Esophagus (tissue), 2 donors: ENCODE results near the gene RUBCN. TPM values are rescaled to one million over a fixed set of nuclear protein-coding genes. Genes with fewer than 3 reads are reported as not detected.
"Not testable (repeated sequence)": the region's sequence is repeated elsewhere in the genome, so short reads cannot be mapped to it uniquely, and the experiment has no call there.

Experiments
- H3K27ac ChIP-seq, 2 donors: one replicate each; pipeline ENCODE4 v1.5.1; 2013; ENCODE audit warnings: low read depth in 2 of 2, mild to moderate bottlenecking in 2 of 2, inconsistent platforms in 1 of 2, low read length in 1 of 2, moderate library complexity in 1 of 2
- H3K27me3 ChIP-seq, 2 donors: one replicate each; pipeline ENCODE4 v1.6.1; 2013; ENCODE audit warnings: low read length in 2 of 2, control low read depth in 1 of 2, mild to moderate bottlenecking in 1 of 2; ENCODE audit not compliant: insufficient read depth in 2 of 2, control insufficient read depth in 1 of 2
- H3K36me3 ChIP-seq, 2 donors: one replicate each; pipeline ENCODE4 v1.6.1; 2013; ENCODE audit warnings: low read length in 1 of 2; ENCODE audit not compliant: control insufficient read depth in 2 of 2, insufficient read depth in 2 of 2
- H3K4me1 ChIP-seq, 2 donors: one replicate each; pipeline ENCODE4 v1.6.1; 2013; ENCODE audit warnings: low read length in 1 of 2; ENCODE audit not compliant: control insufficient read depth in 2 of 2, insufficient read depth in 2 of 2
- H3K4me3 ChIP-seq, 2 donors: one replicate each; pipeline ENCODE4 v1.5.1; 2013; ENCODE audit warnings: low read length in 2 of 2, mild to moderate bottlenecking in 2 of 2, low read depth in 1 of 2, moderate library complexity in 1 of 2
- H3K9me3 ChIP-seq, 2 donors: one replicate each; pipeline ENCODE4 v1.6.1; 2013; ENCODE audit warnings: mild to moderate bottlenecking in 2 of 2, low read depth in 1 of 2, low read length in 1 of 2, moderate library complexity in 1 of 2; ENCODE audit not compliant: control insufficient read depth in 2 of 2, insufficient read depth in 1 of 2
- WGBS, 2 donors: extraction: QIAGEN DNeasy Blood & Tissue Kit; methylation state at CpG; one replicate each; pipeline ENCODE4 v1.1.7; 2013; 5-methylcytosine and 5-hydroxymethylcytosine counted together
- polyA plus RNA-seq, 2 donors: library from polyadenylated mRNA; stranded (reverse); fragments of 200-250 nt; gene quantifications; one replicate each; pipeline ENCODE4 v1.2.3, GENCODE V29; 2013
- donor health status: healthy with polysubstance abuse.
- donor health status: Bipolar disorder and iron deficiency.

Gene RUBCN
- polyA plus RNA-seq, 2 donors, result 8.2 to 12.6 TPM

- 97% methylated on average over 2 of the region's 2 CpGs for WGBS, 2 donors
- no peaks in the 10 kb centered on the region for H3K36me3 ChIP-seq
- H3K4me1 ChIP-seq, result no peaks in the 10 kb centered on the region
- H3K4me3 ChIP-seq, result no peak overlapping the region
- no peaks in the 10 kb centered on the region for H3K27me3 ChIP-seq
- no peak overlapping the region for H3K27ac ChIP-seq
- no peaks in the 10 kb centered on the region for H3K9me3 ChIP-seq
Observed at GRCh38 chr3:197722734-197723133, 14.0 kb downstream of the RUBCN start.

DNA sequence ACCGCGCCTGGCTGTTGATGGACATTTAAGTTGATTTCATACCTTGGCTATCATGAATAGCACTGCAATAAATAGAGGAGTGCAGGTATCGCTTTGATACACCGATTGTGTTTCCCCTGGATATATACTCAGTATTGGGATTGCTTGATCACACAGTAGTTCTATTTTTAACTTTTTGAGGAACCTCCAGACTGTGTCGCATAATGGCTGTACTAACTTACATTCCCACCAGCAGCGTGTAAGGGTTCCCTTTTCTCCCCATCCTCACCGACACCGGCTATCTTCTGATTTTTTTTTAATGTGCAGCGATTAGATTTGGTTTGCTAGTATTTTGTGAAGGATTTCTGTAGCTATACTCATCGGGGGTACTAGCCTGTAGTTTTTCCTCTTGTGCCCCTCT, 16.0 kb downstream of the RUBCN start:
- H3K36me3 ChIP-seq, result no peaks in the 10 kb centered on the region
- WGBS, 2 donors, result 95 to 96% methylated on average over 10 of the region's 10 CpGs
- no peaks in the 10 kb centered on the region for H3K9me3 ChIP-seq
- no peaks in the 10 kb centered on the region for H3K4me1 ChIP-seq
- H3K27ac ChIP-seq, result no peak overlapping the region
- H3K4me3 ChIP-seq, result no peak overlapping the region
- no peaks in the 10 kb centered on the region for H3K27me3 ChIP-seq

- H3K27me3 ChIP-seq, result no peaks in the 10 kb centered on the region
- no peaks in the 10 kb centered on the region for H3K36me3 ChIP-seq
- H3K4me1 ChIP-seq, result no peaks in the 10 kb centered on the region
- H3K27ac ChIP-seq, result peak overlapping the region; percentile 31 to 65
- 69 to 72% methylated on average over 8 of the region's 8 CpGs for WGBS, 2 donors
- no peaks in the 10 kb centered on the region for H3K9me3 ChIP-seq
- no peak overlapping the region for H3K4me3 ChIP-seq
Observed at GRCh38 chr3:197718891-197719290, 17.8 kb downstream of the RUBCN start.

DNA sequence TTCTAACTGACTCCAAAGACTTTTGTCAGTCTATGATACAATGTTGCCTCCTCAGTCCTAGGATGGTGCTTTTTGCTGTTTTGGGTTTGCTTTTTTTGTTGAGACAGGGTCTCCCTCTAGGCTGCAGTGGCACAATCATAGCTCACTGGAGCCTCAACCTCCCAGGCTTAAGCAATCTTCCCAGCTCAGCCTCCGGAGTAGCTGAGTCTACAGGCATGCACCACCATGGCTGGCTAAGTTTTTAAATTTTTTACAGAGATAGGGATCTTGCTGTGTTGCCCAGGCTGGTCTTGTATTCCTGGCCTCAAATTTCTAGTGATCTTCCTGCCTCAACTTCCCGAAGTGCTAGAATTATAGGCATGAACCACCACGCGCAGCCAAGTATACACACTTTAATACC, 22.5 kb downstream of the RUBCN start:
- Histone ChIP-seq H3K36me3 (no peaks in the 10 kb centered on the region), H3K27me3 (no peaks in the 10 kb centered on the region), H3K27ac (no peak overlapping the region), H3K4me3 (no peak overlapping the region), H3K4me1 (no peaks in the 10 kb centered on the region), H3K9me3 (no peaks in the 10 kb centered on the region)
- 97 to 98% methylated on average over 4 of the region's 4 CpGs for WGBS, 2 donors

GRCh38 chr3:197713477-197713822, 23.3 kb downstream of the RUBCN start:
- Histone ChIP-seq H3K4me1 (no peaks in the 10 kb centered on the region), H3K27ac (peak overlapping the region; percentile 86 to 96), H3K36me3 (no peaks in the 10 kb centered on the region), H3K9me3 (no peaks in the 10 kb centered on the region), H3K4me3 (no peak overlapping the region), H3K27me3 (no peaks in the 10 kb centered on the region)
- 71 to 76% methylated on average over 4 of the region's 4 CpGs for WGBS, 2 donors

- H3K9me3 ChIP-seq, result no peaks in the 10 kb centered on the region
- no peaks in the 10 kb centered on the region for H3K36me3 ChIP-seq
- no peaks in the 10 kb centered on the region for H3K27me3 ChIP-seq
- WGBS, 2 donors, result 3 to 13% methylated on average over 9 of the region's 9 CpGs
- peak overlapping the region in 1 of 2 donors; percentile 37 for H3K4me3 ChIP-seq
- peak overlapping the region; percentile 88 to 96 for H3K27ac ChIP-seq
- no peaks in the 10 kb centered on the region for H3K4me1 ChIP-seq
Observed at GRCh38 chr3:197711973-197712707, 24.6 kb downstream of the RUBCN start.

GRCh38 chr3:197710965-197711364, 25.7 kb downstream of the RUBCN start:
- not testable (repeated sequence) for H3K27ac ChIP-seq, H3K27me3 ChIP-seq, H3K9me3 ChIP-seq, H3K36me3 ChIP-seq, H3K4me3 ChIP-seq, H3K4me1 ChIP-seq
- WGBS, 2 donors, result 87 to 88% methylated on average over 5 of the region's 5 CpGs

- peaks cover 0 to 4% of the 10 kb centered on the region in 2 donors for H3K36me3 ChIP-seq
- no peak overlapping the region for H3K27ac ChIP-seq
- WGBS, 2 donors, result 88 to 93% methylated on average over 9 of the region's 9 CpGs
- no peaks in the 10 kb centered on the region for H3K4me1 ChIP-seq
- no peaks in the 10 kb centered on the region for H3K9me3 ChIP-seq
- no peaks in the 10 kb centered on the region for H3K27me3 ChIP-seq
- H3K4me3 ChIP-seq, result no peak overlapping the region
Observed at GRCh38 chr3:197709135-197709534, 27.6 kb downstream of the RUBCN start.

DNA sequence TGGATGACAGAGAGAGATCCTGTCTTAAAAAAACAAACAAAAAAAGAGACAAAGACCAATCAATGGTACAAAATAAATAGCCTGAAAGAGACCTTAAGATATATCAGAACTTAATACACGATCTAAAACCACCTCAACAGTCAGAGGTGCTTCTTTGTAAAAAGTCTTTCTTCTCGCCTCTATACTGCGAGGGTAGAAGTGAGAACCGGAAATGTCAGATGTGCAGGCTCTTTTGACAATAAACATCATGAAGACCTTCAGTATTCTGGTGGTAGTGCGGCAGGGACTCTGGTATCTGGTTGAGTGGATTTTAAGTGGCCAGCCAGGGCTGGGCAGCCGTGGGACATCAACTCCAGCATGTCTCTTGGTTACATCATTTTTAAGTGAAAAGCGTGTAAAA, 30.0 kb downstream of the RUBCN start:
- 94 to 95% methylated on average over 7 of the region's 7 CpGs for WGBS, 2 donors
- no peaks in the 10 kb centered on the region for H3K27me3 ChIP-seq

DNA sequence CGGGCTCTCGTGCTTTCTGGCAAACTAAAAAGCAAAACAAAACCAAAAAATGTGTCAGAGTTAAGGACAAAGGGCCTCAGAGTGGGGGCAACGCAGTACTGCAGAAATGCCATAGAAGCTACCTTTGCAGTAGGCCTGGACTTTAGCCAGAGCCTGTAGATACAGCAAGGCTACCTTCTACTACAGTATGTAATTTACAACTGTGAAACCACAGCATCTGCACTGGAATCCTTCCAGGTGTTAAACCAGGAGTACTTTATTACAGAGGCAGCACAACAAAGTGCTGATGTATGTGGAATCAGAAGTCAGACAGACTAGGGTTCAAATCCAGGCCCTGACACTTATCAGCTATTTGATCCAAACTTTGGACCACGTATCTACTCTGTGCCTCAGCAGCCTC, 34.9 kb downstream of the RUBCN start:
- H3K4me3 ChIP-seq, result no peak overlapping the region
- no peaks in the 10 kb centered on the region for H3K27me3 ChIP-seq
- no peak overlapping the region for H3K27ac ChIP-seq
- WGBS, 2 donors, result 86 to 96% methylated on average over 4 of the region's 4 CpGs
- H3K36me3 ChIP-seq, result peaks cover 11 to 21% of the 10 kb centered on the region in 2 donors
- H3K4me1 ChIP-seq, result no peaks in the 10 kb centered on the region
- no peaks in the 10 kb centered on the region for H3K9me3 ChIP-seq

More for the DNA sequence above, 30.0 kb downstream of the RUBCN start:
- Histone ChIP-seq H3K4me3 (no peak overlapping the region), H3K36me3 (peaks cover 0 to 4% of the 10 kb centered on the region in 2 donors), H3K27ac (no peak overlapping the region), H3K4me1 (no peaks in the 10 kb centered on the region), H3K9me3 (no peaks in the 10 kb centered on the region)
